ENCODE data around the gene SLC8B1.

Gene SLC8B1

GRCh38 chr12:113318900-113319628 lies 15.8 kb downstream of the SLC8B1 start:
- no peak for DNase-seq (ENCODE audit: low spot score)

- no peak for DNase-seq (ENCODE audit: low spot score)
These were observed 16.8 kb downstream of the SLC8B1 start for GRCh38 chr12:113318046-113318656.

GRCh38 chr12:113317122-113317521 lies 17.8 kb downstream of the SLC8B1 start:
- no peak for DNase-seq (ENCODE audit: low spot score)

GRCh38 chr12:113316155-113316554 lies 18.8 kb downstream of the SLC8B1 start:
- DNase-seq (ENCODE audit: low spot score) = no peak

- DNase-seq (ENCODE audit: low spot score) = no peak
These were observed 19.6 kb downstream of the SLC8B1 start for GRCh38 chr12:113315358-113315757.

GRCh38 chr12:113314121-113314529 lies 20.8 kb downstream of the SLC8B1 start:
- DNase-seq (ENCODE audit: low spot score) = peak; percentile 29

GRCh38 chr12:113310489-113310888 lies 24.4 kb downstream of the SLC8B1 start:
- no peak for DNase-seq (ENCODE audit: low spot score)

- DNase-seq (ENCODE audit: low spot score) = no peak
These were observed 28.5 kb downstream of the SLC8B1 start for GRCh38 chr12:113306382-113306781.

GRCh38 chr12:113305281-113305856 lies 29.5 kb downstream of the SLC8B1 start:
- no peak for DNase-seq (ENCODE audit: low spot score)

GRCh38 chr12:113302886-113303640 lies 31.8 kb downstream of the SLC8B1 start:
- DNase-seq (ENCODE audit: low spot score) = no peak

- no peak for DNase-seq (ENCODE audit: low spot score)
These were observed 32.4 kb downstream of the SLC8B1 start for GRCh38 chr12:113302466-113302865.

GRCh38 chr12:113301811-113302210 lies 33.1 kb downstream of the SLC8B1 start:
- DNase-seq (ENCODE audit: low spot score) = no peak

GRCh38 chr12:113299619-113300237 lies 35.2 kb downstream of the SLC8B1 start:
- DNase-seq (ENCODE audit: low spot score) = peak; percentile 95

GRCh38 chr12:113298861-113299545 lies 35.9 kb downstream of the SLC8B1 start:
- peak; percentile 48 for DNase-seq (ENCODE audit: low spot score)

GRCh38 chr12:113298472-113298817 lies 36.5 kb downstream of the SLC8B1 start:
- DNase-seq (ENCODE audit: low spot score) = no peak

- DNase-seq (ENCODE audit: low spot score) = no peak
These were observed 37.1 kb downstream of the SLC8B1 start for GRCh38 chr12:113297621-113298471.

- no peak for DNase-seq (ENCODE audit: low spot score)
These were observed 37.7 kb downstream of the SLC8B1 start for GRCh38 chr12:113297214-113297587.

GRCh38 chr12:113296557-113297213 lies 38.2 kb downstream of the SLC8B1 start:
- DNase-seq (ENCODE audit: low spot score) = no peak

- DNase-seq (ENCODE audit: low spot score) = no peak
These were observed 38.9 kb downstream of the SLC8B1 start for GRCh38 chr12:113295886-113296556.

GRCh38 chr12:113293100-113293499 lies 41.8 kb downstream of the SLC8B1 start:
- DNase-seq (ENCODE audit: low spot score) = no peak

Data from GM03348 (cell line).